SK-MEL-5 (cell line): Measurements from ENCODE around the gene LEMD1. TPM values are rescaled to one million over a fixed set of nuclear protein-coding genes. Genes with fewer than 3 reads are reported as not detected.

Source experiments
- DNase-seq: peaks from one replicate; pipeline ENCODE4 v3.0.0-alpha.2; 2016; ENCODE audit warnings: low read depth, low spot score
- in situ Hi-C: cut with HindIII; loops from 2 replicates; pipeline ENCODE4 v1.10.0; 2016; ENCODE audit warnings: low sequenced_read_pairs, high pct_unique_total_duplicates, low pct_unique_long_range_greater_than_20kb
- small RNA-seq, 2 experiments: library from RNA; depleted of rRNA; stranded (forward); fragments of <200 nt; gene quantifications; one replicate each; pipeline ENCODE3, GENCODE V24; 2014
- total RNA-seq: library from RNA; depleted of rRNA; stranded (reverse); fragments of >200 nt; shearing (Covaris generic); gene quantifications from 2 replicates; pipeline ENCODE4 v1.2.3, GENCODE V29; 2014; rRNA removed

The LEMD1 gene
- total RNA-seq, 1 experiment from 2014 or later = 1.6 TPM

GRCh38 chr1:205332015-205332791 lies 89.7 kb downstream of the LEMD1 start:
- in situ Hi-C loops = no loop called here

More at GRCh38 chr1:205332015-205332791, 89.7 kb downstream of the LEMD1 start:
- no peak for DNase-seq

Small RNA genes lying within 50 kb of the gene (small RNA-seq; reads per million reads assigned to genes)
- gene MIR135B = 0.02 to 4.9 reads per million in 2 experiments
- 0 to 0.19 reads per million in 2 experiments for gene SNRPGP10

Other genes starting within 250 kb of the LEMD1 start
- 31.1 and 32.8 TPM in 2 replicates for gene DSTYK, start 210.4 kb downstream of the LEMD1 start, total RNA-seq
- 22.1 and 26.5 TPM in 2 replicates for gene TMCC2, start 194.1 kb downstream of the LEMD1 start, total RNA-seq
- 0.13 and 0.55 TPM in 2 replicates for gene NUAK2, start 100.3 kb downstream of the LEMD1 start, total RNA-seq
- gene KLHDC8A, start 65.1 kb downstream of the LEMD1 start, total RNA-seq = 0.37 and 0.85 TPM in 2 replicates
- gene BLACAT1, start 34.0 kb upstream of the LEMD1 start, total RNA-seq = 0.87 and 1.1 TPM in 2 replicates
- gene CDK18, start 82.6 kb upstream of the LEMD1 start, total RNA-seq = 2.4 and 2.7 TPM in 2 replicates
- 15.5 and 17.6 TPM in 2 replicates for gene ELK4, start 210.0 kb upstream of the LEMD1 start, total RNA-seq